ENCODE data around the gene LRFN5.
"Not testable (repeated sequence)": the region's sequence is repeated elsewhere in the genome, so short reads cannot be mapped to it uniquely, and the experiment has no call there.

The LRFN5 gene
- 0 reads per million in 4 donors for total RNA-seq

- DNase-seq = no peak
Observed at GRCh38 chr14:41606532-41607303, at the start of gene LRFN5. TSS of gene LRFN5 (plus strand) at chr14:41606876.

- no peak for DNase-seq
Observed at GRCh38 chr14:41558490-41558889, 48.2 kb upstream of the LRFN5 start.

GRCh38 chr14:41566864-41567263, 39.8 kb upstream of the LRFN5 start:
- not testable (repeated sequence) for DNase-seq

- no peak for DNase-seq
Observed at GRCh38 chr14:41568979-41569378, 37.7 kb upstream of the LRFN5 start.

- DNase-seq = no peak
Observed at GRCh38 chr14:41570415-41571155, 36.1 kb upstream of the LRFN5 start.

- DNase-seq = no peak
Observed at GRCh38 chr14:41586237-41586636, 20.4 kb upstream of the LRFN5 start.

- DNase-seq = no peak
Observed at GRCh38 chr14:41597647-41598046, 9.0 kb upstream of the LRFN5 start.

GRCh38 chr14:41599805-41600385, 6.8 kb upstream of the LRFN5 start:
- not testable (repeated sequence) for DNase-seq

GRCh38 chr14:41604721-41605531, 1.8 kb upstream of the LRFN5 start:
- DNase-seq = no peak

- no peak for DNase-seq
Observed at GRCh38 chr14:41605550-41606281, 960 bp upstream of the LRFN5 start.

- no peak for DNase-seq
Observed at GRCh38 chr14:41606282-41606531, 469 bp upstream of the LRFN5 start.

GRCh38 chr14:41607304-41607775, 664 bp downstream of the LRFN5 start:
- DNase-seq = no peak

- no peak for DNase-seq
Observed at GRCh38 chr14:41607966-41608663, 1.4 kb downstream of the LRFN5 start.

GRCh38 chr14:41608681-41609390, 2.2 kb downstream of the LRFN5 start:
- DNase-seq = no peak

- no peak for DNase-seq
Observed at GRCh38 chr14:41609704-41610183, 3.1 kb downstream of the LRFN5 start.

- no peak for DNase-seq
Observed at GRCh38 chr14:41615011-41615595, 8.4 kb downstream of the LRFN5 start.

GRCh38 chr14:41623736-41624135, 17.1 kb downstream of the LRFN5 start:
- no peak for DNase-seq

- DNase-seq = no peak
Observed at GRCh38 chr14:41629876-41630275, 23.2 kb downstream of the LRFN5 start.

GRCh38 chr14:41634286-41634685, 27.6 kb downstream of the LRFN5 start:
- no peak for DNase-seq
